ENCODE data around the gene ADGRG3.

The ADGRG3 gene

GRCh38 chr16:57627184-57627871 lies 40.8 kb upstream of the ADGRG3 start:
- POLR2A ChIA-PET = no interaction called here
- peak; percentile 54 for DNase-seq (ENCODE audit: low read depth, low spot score)
- H3K4me3 ChIP-seq (ENCODE audit: low read depth, low read length) = no peak overlapping the region
- peak; percentile 57 for TF ChIP-seq CTCF (IDR thresholded peaks at IDR 0.05; ENCODE audit: insufficient read depth, low read length, missing control alignments)
- CTCF ChIA-PET = interaction anchor here (0.9 to 4.1 kb wide), 13 partner anchors 10 to 255 kb away, joined by 3 to 30 read pairs (median 6); no protein-coding TSS in a partner anchor

GRCh38 chr16:57628008-57628781 lies 39.9 kb upstream of the ADGRG3 start, which contains the start of gene ADGRG1:
Gene ADGRG1, plus strand, starts transcription at chr16:57628630. Its CDS starts 21,658 bp downstream, at chr16:57650288.
- peak within 1 kb of the TSS; percentile 54 for H3K4me3 ChIP-seq (ENCODE audit: low read depth, low read length)
- peak; percentile 71 for DNase-seq (ENCODE audit: low read depth, low spot score)
- TF ChIP-seq CTCF (IDR thresholded peaks at IDR 0.05; ENCODE audit: insufficient read depth, low read length, missing control alignments) = peak; percentile 16
- POLR2A ChIA-PET = interaction anchor here (0.6 to 0.9 kb wide), 2 partner anchors 9 to 605 kb away, joined by 3 read pairs; no protein-coding TSS in a partner anchor
- CTCF ChIA-PET = interaction anchor here (0.9 to 4.1 kb wide), 12 partner anchors 9 to 255 kb away, joined by 3 to 30 read pairs (median 6); no protein-coding TSS in a partner anchor

GRCh38 chr16:57628783-57629293 lies 39.3 kb upstream of the ADGRG3 start:
- DNase-seq (ENCODE audit: low read depth, low spot score) = no peak
- TF ChIP-seq CTCF (IDR thresholded peaks at IDR 0.05; ENCODE audit: insufficient read depth, low read length, missing control alignments) = no peak
- CTCF ChIA-PET = interaction anchor here (1.3 to 4.1 kb wide), 4 partner anchors 9 to 38 kb away, joined by 6 to 30 read pairs (median 13); no protein-coding TSS in a partner anchor
- H3K4me3 ChIP-seq (ENCODE audit: low read depth, low read length) = peak overlapping the region; percentile 54
- POLR2A ChIA-PET = interaction anchor here (0.6 to 0.9 kb wide), 2 partner anchors 8 to 604 kb away, joined by 3 read pairs; no protein-coding TSS in a partner anchor

- TF ChIP-seq CTCF (IDR thresholded peaks at IDR 0.05; ENCODE audit: insufficient read depth, low read length, missing control alignments) = no peak
- ChIA-PET CTCF (interaction anchor here (1.2 to 4.1 kb wide), 5 partner anchors 8 to 39 kb away, joined by 3 to 30 read pairs (median 7); no protein-coding TSS in a partner anchor), POLR2A (no interaction called here)
- no peak for DNase-seq (ENCODE audit: low read depth, low spot score)
- no peak overlapping the region for H3K4me3 ChIP-seq (ENCODE audit: low read depth, low read length)
These were observed 38.3 kb upstream of the ADGRG3 start for GRCh38 chr16:57629516-57630406.

GRCh38 chr16:57630407-57630797 lies 37.7 kb upstream of the ADGRG3 start:
- H3K4me3 ChIP-seq (ENCODE audit: low read depth, low read length) = no peak overlapping the region
- CTCF ChIA-PET = interaction anchor here (1.2 to 2.0 kb wide), 3 partner anchors 15 to 39 kb away, joined by 3 to 17 read pairs (median 5); no protein-coding TSS in a partner anchor
- POLR2A ChIA-PET = no interaction called here
- DNase-seq (ENCODE audit: low read depth, low spot score) = no peak
- no peak for TF ChIP-seq CTCF (IDR thresholded peaks at IDR 0.05; ENCODE audit: insufficient read depth, low read length, missing control alignments)
